ENCODE data around the gene A2M.

Gene A2M

GRCh38 chr12:9106610-9107541 lies 8.8 kb downstream of the A2M start:
- no peak overlapping the region for H3K9ac ChIP-seq (ENCODE audit: low read length)
- H3K27ac ChIP-seq (ENCODE audit: low read depth, low read length), result no peak overlapping the region
- H3K27me3 ChIP-seq (ENCODE audit: control insufficient read depth in 1 of 2, insufficient read depth in 2 of 2, low read length in 2 of 2), result no peaks in the 10 kb centered on the region
- H3K4me3 ChIP-seq (ENCODE audit: low read depth in 1 of 2, low read length in 2 of 2), result no peak overlapping the region
- H3K4me1 ChIP-seq (ENCODE audit: insufficient read depth, low read length), result no peaks in the 10 kb centered on the region
- peaks cover 41% of the 10 kb centered on the region for H3K36me3 ChIP-seq (ENCODE audit: insufficient read depth, low read length)
- no peaks in the 10 kb centered on the region for H3K9me3 ChIP-seq (ENCODE audit: low read length)

DNA sequence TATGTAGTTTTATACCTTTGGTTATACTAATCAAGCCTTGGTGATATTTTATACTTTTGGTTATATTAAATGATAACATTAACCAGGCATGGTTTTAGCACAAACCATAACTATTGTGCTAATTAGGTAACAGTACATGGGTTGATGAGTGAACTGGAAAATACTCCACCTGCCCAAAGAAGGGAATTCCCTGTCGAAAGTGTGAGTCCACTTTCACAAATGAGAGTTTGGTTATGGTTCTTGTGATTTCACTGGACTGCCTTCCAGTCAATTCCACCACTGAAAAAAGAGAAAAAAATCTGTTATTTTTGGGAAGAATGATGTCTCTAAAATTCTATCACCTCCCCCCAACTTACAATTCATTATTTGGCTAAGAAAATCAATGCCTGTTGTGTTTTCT lies 9.7 kb downstream of the A2M start:
- Histone ChIP-seq H3K9ac (ENCODE audit: low read length) (no peak overlapping the region), H3K27me3 (ENCODE audit: control insufficient read depth in 1 of 2, insufficient read depth in 2 of 2, low read length in 2 of 2) (no peaks in the 10 kb centered on the region), H3K4me1 (ENCODE audit: insufficient read depth, low read length) (no peaks in the 10 kb centered on the region), H3K27ac (ENCODE audit: low read depth, low read length) (no peak overlapping the region), H3K36me3 (ENCODE audit: insufficient read depth, low read length) (peaks cover 42% of the 10 kb centered on the region), H3K4me3 (ENCODE audit: low read depth in 1 of 2, low read length in 2 of 2) (no peak overlapping the region), H3K9me3 (ENCODE audit: low read length) (no peaks in the 10 kb centered on the region)

DNA sequence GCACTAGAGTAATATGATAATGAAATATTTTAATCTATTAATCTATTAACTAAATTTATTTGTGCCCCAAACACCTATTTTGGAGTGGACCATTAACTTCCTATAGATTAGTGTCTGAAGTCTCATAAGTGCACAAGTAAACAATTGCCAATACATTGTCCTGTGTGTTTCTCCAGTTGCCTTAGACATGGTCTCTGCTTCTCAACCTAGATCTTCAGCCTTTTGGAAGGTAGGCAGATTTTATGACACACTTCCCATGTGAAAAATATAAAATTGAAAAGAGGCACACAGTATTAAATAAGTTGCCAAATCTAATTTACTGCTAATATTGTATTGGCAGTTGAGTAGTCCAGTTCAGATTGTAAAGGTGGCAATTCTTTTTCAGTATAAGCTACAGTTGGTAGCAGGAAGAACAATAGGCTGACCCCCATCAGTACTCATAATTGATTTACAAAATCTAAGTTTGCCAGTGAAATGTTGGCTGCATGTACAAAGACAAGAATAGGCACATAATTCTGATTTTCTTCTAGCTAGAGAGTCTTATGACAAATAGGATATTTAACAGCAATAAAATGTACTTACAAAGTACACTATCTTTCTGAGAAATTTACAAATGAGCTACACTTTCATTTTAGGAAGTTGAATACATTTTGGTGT lies 10.8 kb downstream of the A2M start:
- Histone ChIP-seq H3K27ac (ENCODE audit: low read depth, low read length) (no peak overlapping the region), H3K4me3 (ENCODE audit: low read depth in 1 of 2, low read length in 2 of 2) (no peak overlapping the region), H3K9ac (ENCODE audit: low read length) (no peak overlapping the region)

GRCh38 chr12:9104087-9104486 lies 11.6 kb downstream of the A2M start:
- H3K27ac ChIP-seq (ENCODE audit: low read depth, low read length), result no peak overlapping the region
- no peaks in the 10 kb centered on the region for H3K4me1 ChIP-seq (ENCODE audit: insufficient read depth, low read length)
- no peaks in the 10 kb centered on the region for H3K9me3 ChIP-seq (ENCODE audit: low read length)
- no peaks in the 10 kb centered on the region for H3K27me3 ChIP-seq (ENCODE audit: control insufficient read depth in 1 of 2, insufficient read depth in 2 of 2, low read length in 2 of 2)
- peaks cover 46% of the 10 kb centered on the region for H3K36me3 ChIP-seq (ENCODE audit: insufficient read depth, low read length)
- no peak overlapping the region for H3K4me3 ChIP-seq (ENCODE audit: low read depth in 1 of 2, low read length in 2 of 2)
- H3K9ac ChIP-seq (ENCODE audit: low read length), result no peak overlapping the region

More for the DNA sequence above, 10.8 kb downstream of the A2M start:
- no peaks in the 10 kb centered on the region for H3K4me1 ChIP-seq (ENCODE audit: insufficient read depth, low read length)
- peaks cover 47% of the 10 kb centered on the region for H3K36me3 ChIP-seq (ENCODE audit: insufficient read depth, low read length)
- no peaks in the 10 kb centered on the region for H3K9me3 ChIP-seq (ENCODE audit: low read length)
- no peaks in the 10 kb centered on the region for H3K27me3 ChIP-seq (ENCODE audit: control insufficient read depth in 1 of 2, insufficient read depth in 2 of 2, low read length in 2 of 2)

GRCh38 chr12:9103050-9103849 lies 12.5 kb downstream of the A2M start:
- H3K4me1 ChIP-seq (ENCODE audit: insufficient read depth, low read length), result no peaks in the 10 kb centered on the region
- no peaks in the 10 kb centered on the region for H3K27me3 ChIP-seq (ENCODE audit: control insufficient read depth in 1 of 2, insufficient read depth in 2 of 2, low read length in 2 of 2)
- no peak overlapping the region for H3K9ac ChIP-seq (ENCODE audit: low read length)
- peaks cover 45% of the 10 kb centered on the region for H3K36me3 ChIP-seq (ENCODE audit: insufficient read depth, low read length)
- no peaks in the 10 kb centered on the region for H3K9me3 ChIP-seq (ENCODE audit: low read length)
- H3K4me3 ChIP-seq (ENCODE audit: low read depth in 1 of 2, low read length in 2 of 2), result no peak overlapping the region
- H3K27ac ChIP-seq (ENCODE audit: low read depth, low read length), result no peak overlapping the region

GRCh38 chr12:9101018-9101687 lies 14.6 kb downstream of the A2M start:
- H3K27ac ChIP-seq (ENCODE audit: low read depth, low read length), result no peak overlapping the region
- H3K9me3 ChIP-seq (ENCODE audit: low read length), result no peaks in the 10 kb centered on the region
- H3K4me1 ChIP-seq (ENCODE audit: insufficient read depth, low read length), result no peaks in the 10 kb centered on the region
- no peaks in the 10 kb centered on the region for H3K27me3 ChIP-seq (ENCODE audit: control insufficient read depth in 1 of 2, insufficient read depth in 2 of 2, low read length in 2 of 2)
- H3K4me3 ChIP-seq (ENCODE audit: low read depth in 1 of 2, low read length in 2 of 2), result no peak overlapping the region
- H3K9ac ChIP-seq (ENCODE audit: low read length), result no peak overlapping the region
- peaks cover 45% of the 10 kb centered on the region for H3K36me3 ChIP-seq (ENCODE audit: insufficient read depth, low read length)

DNA sequence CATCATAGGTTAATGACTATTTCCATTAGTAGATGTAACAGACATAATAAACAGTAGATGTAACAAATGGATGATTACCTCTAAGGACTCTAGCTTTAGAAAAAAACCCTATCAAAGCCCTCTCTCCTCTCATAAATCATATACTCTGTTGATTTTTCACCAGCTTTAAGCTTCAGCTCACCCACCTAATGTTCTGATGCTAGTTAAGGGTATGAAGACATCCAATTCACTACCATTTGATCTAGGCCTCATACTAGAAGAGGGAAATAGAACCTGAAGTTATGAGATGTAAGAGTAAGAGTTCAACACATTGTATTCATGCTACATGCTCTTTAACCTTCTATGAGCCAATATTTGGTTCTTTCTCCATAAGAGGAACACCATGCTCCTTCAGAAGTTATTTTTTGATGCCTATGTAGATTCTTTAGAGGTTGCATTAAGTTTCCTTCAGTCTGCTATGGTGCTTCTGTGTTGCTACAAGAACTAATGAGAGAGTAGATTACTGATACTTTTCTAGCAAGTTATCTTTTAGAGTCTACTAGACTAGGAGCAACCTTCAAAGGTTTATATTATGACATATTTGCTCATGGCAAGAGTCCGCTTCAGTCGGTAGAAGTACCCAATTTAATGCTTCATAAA lies 16.0 kb downstream of the A2M start:
- no peaks in the 10 kb centered on the region for H3K9me3 ChIP-seq (ENCODE audit: low read length)
- H3K9ac ChIP-seq (ENCODE audit: low read length), result no peak overlapping the region
- H3K27ac ChIP-seq (ENCODE audit: low read depth, low read length), result no peak overlapping the region
- no peak overlapping the region for H3K4me3 ChIP-seq (ENCODE audit: low read depth in 1 of 2, low read length in 2 of 2)
- H3K36me3 ChIP-seq (ENCODE audit: insufficient read depth, low read length), result peaks cover 43% of the 10 kb centered on the region
- H3K27me3 ChIP-seq (ENCODE audit: control insufficient read depth in 1 of 2, insufficient read depth in 2 of 2, low read length in 2 of 2), result no peaks in the 10 kb centered on the region
- no peaks in the 10 kb centered on the region for H3K4me1 ChIP-seq (ENCODE audit: insufficient read depth, low read length)

DNA sequence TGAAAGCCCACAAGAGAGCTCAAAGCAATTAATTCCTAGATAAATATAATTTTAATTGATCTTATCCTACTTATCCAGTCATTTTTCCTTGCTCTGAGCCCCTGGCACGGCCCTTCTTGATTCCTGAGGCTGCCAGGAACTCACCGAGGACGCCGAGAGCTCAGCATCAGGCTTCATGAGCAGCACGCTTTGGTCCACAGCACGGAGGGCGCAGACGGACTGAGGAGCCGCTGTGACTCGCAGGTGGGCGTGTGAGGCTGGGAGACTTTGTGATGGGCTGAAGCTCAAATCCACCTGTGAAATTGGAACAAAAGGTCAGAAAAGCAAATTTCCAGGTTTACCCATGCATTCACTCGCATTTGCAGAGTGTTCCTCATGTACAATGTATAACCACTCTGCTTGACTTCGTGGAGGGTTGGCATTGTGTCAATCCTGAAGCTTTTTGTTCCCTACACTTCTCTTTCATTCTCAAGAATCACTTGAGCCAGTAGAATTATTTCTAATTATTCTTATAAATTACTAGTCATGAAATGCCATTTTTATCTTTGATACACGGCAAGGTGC lies 17.2 kb downstream of the A2M start:
- Histone ChIP-seq H3K9me3 (ENCODE audit: low read length) (no peaks in the 10 kb centered on the region), H3K4me1 (ENCODE audit: insufficient read depth, low read length) (peaks cover 3% of the 10 kb centered on the region), H3K9ac (ENCODE audit: low read length) (no peak overlapping the region), H3K27me3 (ENCODE audit: control insufficient read depth in 1 of 2, insufficient read depth in 2 of 2, low read length in 2 of 2) (no peaks in the 10 kb centered on the region), H3K36me3 (ENCODE audit: insufficient read depth, low read length) (peaks cover 39% of the 10 kb centered on the region), H3K27ac (ENCODE audit: low read depth, low read length) (no peak overlapping the region), H3K4me3 (ENCODE audit: low read depth in 1 of 2, low read length in 2 of 2) (no peak overlapping the region)

DNA sequence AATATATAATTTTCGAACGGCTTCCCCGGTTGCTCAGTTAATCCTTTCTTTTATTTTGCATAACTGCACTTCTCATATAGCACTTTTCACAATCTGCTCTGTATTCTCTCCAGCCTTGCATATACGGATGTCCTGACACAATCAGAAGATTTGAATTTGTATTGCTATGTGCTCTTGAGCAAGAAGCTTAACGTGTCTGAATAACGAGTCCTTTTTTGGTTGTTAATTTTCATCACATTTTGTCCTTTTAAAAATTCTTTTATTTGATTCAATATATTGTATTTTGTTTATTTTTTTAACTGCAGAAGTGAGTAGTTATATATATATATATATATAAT lies 17.6 kb downstream of the A2M start:
- Histone ChIP-seq H3K27ac (ENCODE audit: low read depth, low read length) (no peak overlapping the region), H3K9me3 (ENCODE audit: low read length) (no peaks in the 10 kb centered on the region), H3K27me3 (ENCODE audit: control insufficient read depth in 1 of 2, insufficient read depth in 2 of 2, low read length in 2 of 2) (no peaks in the 10 kb centered on the region), H3K36me3 (ENCODE audit: insufficient read depth, low read length) (peaks cover 44% of the 10 kb centered on the region), H3K9ac (ENCODE audit: low read length) (no peak overlapping the region), H3K4me3 (ENCODE audit: low read depth in 1 of 2, low read length in 2 of 2) (no peak overlapping the region), H3K4me1 (ENCODE audit: insufficient read depth, low read length) (peaks cover 3% of the 10 kb centered on the region)

- Histone ChIP-seq H3K27ac (ENCODE audit: low read depth, low read length) (no peak overlapping the region), H3K4me3 (ENCODE audit: low read depth in 1 of 2, low read length in 2 of 2) (no peak overlapping the region), H3K9ac (ENCODE audit: low read length) (no peak overlapping the region), H3K4me1 (ENCODE audit: insufficient read depth, low read length) (peaks cover 3% of the 10 kb centered on the region), H3K36me3 (ENCODE audit: insufficient read depth, low read length) (peaks cover 58% of the 10 kb centered on the region), H3K27me3 (ENCODE audit: control insufficient read depth in 1 of 2, insufficient read depth in 2 of 2, low read length in 2 of 2) (no peaks in the 10 kb centered on the region), H3K9me3 (ENCODE audit: low read length) (no peaks in the 10 kb centered on the region)
Observed at GRCh38 chr12:9096563-9097176, 19.0 kb downstream of the A2M start.
